Right lobe of liver (tissue), 4 donors: ENCODE measurements around the gene PATE3.

ENCODE experiments used
- POLR2A ChIP-seq: fragments of 450-650 bp; IDR thresholded peaks from one replicate; pipeline ENCODE4 v1.6.1; 2017; ENCODE audit warnings: antibody characterized with exemption, mild to moderate bottlenecking
- TF ChIP-seq, protein P1 (sequence below), 4 donors: fragments of 200-600 bp in 3 of 4; fragments of 450-650 bp in 1 of 4; IDR thresholded peaks; one replicate each; pipeline versions ENCODE4 v1.5.1 to v1.8.0; 2016 to 2022; ENCODE audit warnings: antibody characterized with exemption in 4 of 4, mild to moderate bottlenecking in 2 of 4
- donor health status: DM: no; HTN: no; CAD: no.
- donor health status: DM: no; HTN: no; CAD: no.
- donor health status: DM: no; HTN: yes; CAD: no.

- TF ChIP-seq POLR2A = no peak
- TF ChIP-seq, protein P1, sequence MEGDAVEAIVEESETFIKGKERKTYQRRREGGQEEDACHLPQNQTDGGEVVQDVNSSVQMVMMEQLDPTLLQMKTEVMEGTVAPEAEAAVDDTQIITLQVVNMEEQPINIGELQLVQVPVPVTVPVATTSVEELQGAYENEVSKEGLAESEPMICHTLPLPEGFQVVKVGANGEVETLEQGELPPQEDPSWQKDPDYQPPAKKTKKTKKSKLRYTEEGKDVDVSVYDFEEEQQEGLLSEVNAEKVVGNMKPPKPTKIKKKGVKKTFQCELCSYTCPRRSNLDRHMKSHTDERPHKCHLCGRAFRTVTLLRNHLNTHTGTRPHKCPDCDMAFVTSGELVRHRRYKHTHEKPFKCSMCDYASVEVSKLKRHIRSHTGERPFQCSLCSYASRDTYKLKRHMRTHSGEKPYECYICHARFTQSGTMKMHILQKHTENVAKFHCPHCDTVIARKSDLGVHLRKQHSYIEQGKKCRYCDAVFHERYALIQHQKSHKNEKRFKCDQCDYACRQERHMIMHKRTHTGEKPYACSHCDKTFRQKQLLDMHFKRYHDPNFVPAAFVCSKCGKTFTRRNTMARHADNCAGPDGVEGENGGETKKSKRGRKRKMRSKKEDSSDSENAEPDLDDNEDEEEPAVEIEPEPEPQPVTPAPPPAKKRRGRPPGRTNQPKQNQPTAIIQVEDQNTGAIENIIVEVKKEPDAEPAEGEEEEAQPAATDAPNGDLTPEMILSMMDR (IDR thresholded peaks at IDR 0.05) = no peak
Measured at GRCh38 chr11:125787827-125788226, at the start of gene PATE3.
